HG02623 (cell line): Measurements from ENCODE around the gene TRIM6.
"Not testable (repeated sequence)": the region's sequence is repeated elsewhere in the genome, so short reads cannot be mapped to it uniquely, and the experiment has no call there.

ENCODE experiments used
- ATAC-seq: cut with Tn5 transposase; IDR thresholded peaks from one replicate; pipeline ENCODE4 v1.9.1; 2021; ENCODE audit warnings: moderate library complexity; ENCODE audit not compliant: unreplicated experiment

Gene TRIM6

DNA sequence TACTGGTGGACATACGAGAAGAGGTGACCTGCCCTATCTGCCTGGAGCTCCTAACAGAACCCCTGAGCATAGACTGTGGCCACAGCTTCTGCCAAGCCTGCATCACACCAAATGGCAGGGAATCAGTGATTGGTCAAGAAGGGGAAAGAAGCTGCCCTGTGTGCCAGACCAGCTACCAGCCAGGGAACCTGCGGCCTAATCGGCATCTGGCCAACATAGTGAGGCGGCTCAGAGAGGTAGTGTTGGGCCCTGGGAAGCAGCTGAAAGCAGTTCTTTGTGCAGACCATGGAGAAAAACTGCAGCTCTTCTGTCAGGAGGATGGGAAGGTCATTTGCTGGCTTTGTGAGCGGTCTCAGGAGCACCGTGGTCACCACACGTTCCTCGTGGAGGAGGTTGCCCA is 6.9 kb downstream of the TRIM6 start:
- ATAC-seq, result no peak

DNA sequence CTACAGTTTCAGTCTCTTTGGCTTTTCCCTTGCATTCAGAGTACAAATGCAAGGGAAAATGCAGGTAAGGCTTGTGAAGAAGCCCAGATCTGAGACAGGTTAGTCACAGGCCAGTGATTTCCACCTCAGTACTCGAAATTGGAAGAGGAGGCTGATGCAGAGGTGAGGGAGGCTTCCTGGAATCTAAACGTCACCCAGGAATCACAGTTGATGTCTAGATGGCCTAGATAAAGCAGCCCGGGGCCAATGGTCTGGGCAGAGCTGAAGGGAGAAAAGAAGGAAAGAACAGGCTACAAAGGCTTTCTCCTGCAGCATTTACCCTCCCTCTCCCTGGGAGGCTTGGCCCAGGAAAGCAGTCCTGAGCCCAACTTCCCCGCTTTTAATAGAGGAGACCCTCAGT is 8.5 kb downstream of the TRIM6 start:
- no peak for ATAC-seq

DNA sequence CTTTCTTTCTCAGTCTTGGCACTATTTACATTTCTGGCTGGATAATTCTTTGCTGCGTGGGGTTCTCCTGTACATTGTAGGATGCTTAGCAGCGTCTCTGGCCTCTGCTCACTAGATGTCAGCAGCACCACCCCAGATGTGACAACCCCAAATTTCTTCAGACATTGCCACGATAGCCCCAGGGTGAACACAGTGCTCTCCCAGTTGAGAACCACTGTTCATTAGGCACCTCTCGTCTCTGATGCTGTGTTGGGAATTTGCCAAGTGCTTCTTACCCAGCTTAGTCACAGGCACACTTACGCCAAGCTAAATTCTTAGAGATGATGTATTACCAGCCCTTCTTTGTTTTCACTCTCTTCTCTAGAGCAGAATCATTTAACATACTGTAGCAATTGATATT is 9.4 kb downstream of the TRIM6 start:
- no peak for ATAC-seq

DNA sequence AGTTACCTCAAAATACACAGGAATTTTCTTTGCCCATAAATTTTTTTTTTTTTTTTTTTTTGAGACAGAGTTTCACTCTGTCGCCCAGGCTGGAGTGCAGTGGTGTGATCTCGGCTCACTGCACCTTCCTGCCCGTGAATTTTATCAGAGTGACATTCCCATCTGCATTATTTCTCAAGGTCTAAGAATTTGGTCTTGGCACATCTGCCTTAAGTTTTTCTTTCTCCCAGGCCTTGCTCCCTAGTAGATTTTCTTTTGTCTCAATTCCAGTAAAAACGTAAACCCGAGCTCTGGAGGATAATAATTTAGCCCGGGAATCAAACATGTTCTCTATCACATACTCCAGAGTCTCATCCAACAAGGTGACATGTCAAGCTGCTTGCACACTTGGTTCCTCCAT is 12.4 kb downstream of the TRIM6 start:
- ATAC-seq, result no peak

DNA sequence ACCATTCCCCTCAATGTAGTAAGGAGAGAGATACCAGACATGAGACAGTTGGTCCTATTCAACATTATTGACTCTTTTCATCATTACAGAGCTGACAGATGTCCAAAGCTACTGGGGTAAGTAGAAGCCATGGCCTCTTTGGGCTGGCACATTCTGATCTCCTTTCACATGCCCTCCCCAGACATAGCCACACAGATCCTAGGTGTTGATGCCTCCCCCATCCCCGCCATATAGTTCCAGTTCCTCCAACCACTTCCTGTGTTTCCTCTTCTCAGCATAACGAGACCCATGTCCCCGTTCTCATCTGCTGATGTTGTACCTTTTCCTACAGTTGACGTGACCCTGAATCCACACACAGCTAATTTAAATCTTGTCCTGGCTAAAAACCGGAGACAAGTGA is 14.0 kb downstream of the TRIM6 start:
- ATAC-seq, result no peak

DNA sequence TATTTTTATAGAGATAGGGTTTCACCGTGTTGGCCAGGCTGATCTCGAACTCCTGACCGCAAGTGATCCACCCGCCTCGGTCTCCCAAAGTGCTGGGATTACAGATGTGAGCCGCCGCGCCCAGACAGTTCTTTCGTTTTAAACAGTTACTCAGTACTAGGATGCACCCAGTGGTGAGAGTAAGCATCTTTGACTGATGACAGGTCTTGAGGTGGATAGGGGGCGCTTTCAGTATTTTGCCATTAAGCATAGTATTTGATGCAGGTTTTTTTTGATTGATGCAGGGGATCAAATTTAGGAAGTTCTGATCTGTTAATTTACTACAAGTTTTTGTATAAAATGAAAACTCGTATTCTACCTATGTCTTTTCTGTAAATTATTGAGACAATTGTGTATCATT is 15.2 kb downstream of the TRIM6 start:
- no peak for ATAC-seq

DNA sequence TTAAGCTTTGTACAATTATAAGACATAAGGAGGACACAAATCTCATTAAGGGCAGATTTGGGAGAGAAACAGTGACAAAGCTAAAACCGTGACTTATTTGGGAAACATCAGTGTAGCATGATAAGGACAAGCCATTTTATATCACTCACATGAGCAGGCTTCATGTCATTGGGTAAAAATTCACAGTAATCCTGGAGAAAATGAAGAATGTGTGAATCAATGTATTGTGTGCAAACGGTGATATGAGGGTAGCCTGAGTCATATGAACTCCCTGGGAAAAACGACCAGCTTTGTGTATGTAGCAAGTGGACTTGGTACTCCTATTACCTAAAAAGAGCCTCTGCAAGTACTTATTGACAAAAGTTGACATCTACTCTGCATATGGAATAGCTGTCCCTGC is 22.4 kb downstream of the TRIM6 start:
- ATAC-seq, result no peak

DNA sequence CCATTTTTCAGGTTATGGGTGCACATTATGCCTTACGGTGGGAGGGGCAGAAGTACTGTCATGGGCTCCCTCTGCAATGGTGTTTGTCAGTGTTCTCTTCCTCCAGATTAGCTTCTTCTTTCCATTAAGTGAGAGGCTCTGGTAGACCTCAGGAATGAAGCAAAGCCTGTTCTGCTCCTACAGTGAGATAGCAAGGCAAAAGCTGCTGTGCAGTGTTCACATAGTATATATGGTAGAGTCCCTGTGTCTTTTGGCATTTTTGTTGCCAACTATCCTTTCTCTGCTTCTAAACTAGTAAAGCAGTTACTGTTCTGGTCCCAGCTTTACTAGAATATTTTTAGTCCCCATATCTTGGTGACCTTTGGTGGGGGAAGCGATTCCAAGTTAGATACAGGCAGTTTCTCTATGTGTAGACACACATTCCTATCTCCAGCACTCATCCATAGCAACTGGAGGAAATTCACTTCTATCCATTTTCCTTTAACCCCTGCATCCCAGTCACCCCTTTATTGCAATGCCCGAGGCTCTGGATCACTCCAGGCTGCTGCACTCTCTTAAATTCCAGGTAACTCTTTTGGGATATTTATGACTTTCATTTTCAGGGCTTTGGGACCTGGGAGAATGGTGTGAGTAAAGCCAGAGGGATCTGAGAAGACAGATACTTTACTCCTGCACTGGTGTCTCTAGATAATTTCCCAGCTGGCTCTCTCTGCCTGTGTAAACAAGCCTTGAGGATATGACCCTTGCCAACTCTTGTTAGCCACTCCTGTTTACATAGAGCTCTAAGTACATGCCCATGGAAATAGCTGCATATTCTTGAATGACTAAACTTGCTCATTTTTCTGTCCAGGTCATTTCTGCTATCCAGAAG is 24.4 kb downstream of the TRIM6 start:
- ATAC-seq, result no peak

DNA sequence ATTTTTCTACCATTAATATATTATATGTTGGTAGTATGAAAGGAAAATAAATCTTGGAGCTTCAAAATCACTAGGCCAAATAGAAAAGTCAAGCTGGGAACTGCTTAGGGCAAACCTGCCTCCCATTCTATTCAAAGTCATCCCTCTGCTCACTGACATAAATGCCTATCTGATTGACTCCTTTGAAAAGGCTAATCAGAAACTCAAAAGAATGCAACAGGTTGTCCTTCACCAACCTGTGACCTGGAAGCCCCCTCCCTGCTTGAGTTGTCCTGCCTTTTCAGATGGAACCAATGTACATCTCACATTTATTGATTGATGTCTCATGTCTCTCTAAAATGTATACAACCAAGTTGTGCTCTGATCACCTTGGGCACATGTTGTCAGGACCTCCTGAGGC is 25.1 kb downstream of the TRIM6 start:
- no peak for ATAC-seq

DNA sequence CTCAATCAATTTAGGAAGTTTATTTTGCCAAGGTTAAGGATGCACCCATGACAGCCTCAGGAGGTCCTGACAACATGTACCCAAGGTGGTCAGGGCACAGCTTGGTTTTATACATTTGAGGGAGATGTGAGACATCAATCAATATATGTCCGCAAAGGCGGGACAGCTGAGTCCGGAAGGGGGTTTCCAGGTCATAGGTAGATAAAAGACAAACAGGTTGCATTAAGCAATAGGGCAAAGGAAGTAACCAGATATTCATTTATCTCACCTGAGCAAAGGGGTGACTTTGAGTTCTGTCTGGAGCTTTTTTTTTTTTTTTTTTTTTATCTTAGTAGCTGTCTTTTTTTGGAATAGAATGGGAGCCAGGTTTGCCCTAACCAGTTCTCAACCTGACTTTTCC is 26.4 kb downstream of the TRIM6 start:
- ATAC-seq, result no peak

DNA sequence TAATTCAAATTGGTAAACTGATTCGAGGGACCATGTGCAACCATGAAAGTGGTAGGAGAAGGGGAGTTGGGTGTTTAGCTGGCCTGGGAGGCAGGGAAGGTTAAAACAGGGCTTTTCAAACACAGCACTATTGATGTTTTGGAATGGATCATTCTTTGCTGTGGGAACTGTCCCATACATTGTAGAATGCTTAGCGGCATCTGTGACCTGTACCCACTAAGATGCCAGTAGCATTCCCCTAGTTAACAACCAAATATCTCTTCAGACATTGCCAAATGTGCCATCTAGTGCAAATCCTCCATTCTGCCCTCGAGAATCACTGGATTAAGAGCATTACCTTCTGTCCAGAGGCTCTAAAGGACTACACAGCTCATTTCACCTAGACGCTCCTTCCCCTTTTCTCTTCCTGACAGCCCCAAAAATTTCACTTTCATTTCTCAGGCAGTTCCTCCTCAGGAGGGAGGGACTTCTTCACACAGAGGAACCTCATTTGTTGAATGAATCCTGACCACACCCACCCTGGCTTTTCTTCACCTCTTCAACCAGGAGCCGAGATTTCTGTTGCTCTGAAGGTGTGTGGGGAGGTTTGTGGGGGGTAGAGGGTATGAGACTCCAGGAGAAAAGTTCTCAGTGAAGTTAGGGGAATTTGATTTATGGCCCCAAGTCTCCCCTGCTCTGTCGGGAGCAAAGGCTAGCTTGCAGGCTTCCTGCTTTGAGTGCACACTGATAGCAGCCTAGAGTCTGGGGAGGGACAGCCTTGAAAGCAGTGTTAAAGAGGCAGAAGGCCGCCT is 28.2 kb downstream of the TRIM6 start, which contains the start of gene TRIM34:
TSS of gene TRIM34 (plus strand) at position 513 of the 791 bp plus-strand sequence. CDS start 7,331 bp downstream, outside the sequence.
- peak; percentile 96 for ATAC-seq

DNA sequence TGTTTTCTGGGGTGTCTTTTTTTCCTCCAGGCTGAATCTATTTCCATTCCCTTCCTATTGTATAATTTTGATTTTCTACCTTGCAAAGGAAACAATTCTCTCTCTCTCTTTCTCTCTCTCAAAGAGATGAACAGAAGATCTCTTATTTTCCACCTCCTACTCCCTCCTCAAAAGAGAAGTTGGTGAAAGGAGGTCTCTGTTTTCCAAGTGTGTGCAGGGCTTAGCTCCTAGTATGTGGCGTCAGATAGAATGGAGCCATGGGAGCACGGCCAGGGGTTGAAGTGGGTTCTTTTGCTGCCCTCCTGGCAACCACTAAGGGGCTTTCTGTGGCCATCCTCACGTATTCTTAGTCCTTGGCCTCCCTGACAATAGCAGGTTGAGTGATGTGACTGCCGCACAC is 28.8 kb downstream of the TRIM6 start:
- ATAC-seq, result no peak

DNA sequence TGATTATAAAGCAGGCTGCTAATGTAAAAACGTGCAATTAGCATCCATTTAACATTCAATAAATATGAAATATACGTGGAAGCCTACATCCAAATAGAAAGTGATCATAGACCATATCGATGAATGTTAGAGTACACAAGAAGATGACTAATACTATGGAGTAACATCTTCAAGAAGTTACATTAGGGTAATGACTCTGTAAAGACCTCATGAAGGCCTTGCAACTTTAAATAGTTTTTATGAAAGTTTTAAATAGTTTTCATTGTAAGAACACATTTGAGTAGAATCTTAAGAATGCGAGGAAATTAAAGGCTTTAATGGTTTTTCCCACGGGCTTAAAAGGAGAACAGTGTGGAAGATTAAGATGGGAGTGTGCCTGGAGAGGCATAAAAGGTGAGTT is 29.8 kb downstream of the TRIM6 start:
- no peak for ATAC-seq

DNA sequence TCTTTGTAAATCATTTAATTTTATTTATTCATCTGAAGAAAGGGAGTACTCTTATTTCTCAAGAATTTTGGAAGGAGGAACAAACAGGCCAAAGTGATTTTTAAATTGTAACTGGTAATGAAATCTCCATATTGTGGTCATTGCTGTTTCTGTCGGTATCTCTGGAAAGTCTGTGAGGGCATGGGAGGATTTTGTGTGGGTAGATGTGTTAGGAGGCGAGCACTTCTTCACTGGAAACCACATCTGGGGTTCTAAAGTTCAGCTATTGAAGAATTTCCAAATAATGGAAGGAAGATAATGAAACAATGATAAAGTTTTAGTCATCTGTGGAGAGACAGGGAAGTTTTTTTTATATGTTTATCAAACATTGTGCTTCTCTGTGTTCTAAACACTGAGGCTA is 35.0 kb downstream of the TRIM6 start:
- ATAC-seq, result peak; percentile 15

DNA sequence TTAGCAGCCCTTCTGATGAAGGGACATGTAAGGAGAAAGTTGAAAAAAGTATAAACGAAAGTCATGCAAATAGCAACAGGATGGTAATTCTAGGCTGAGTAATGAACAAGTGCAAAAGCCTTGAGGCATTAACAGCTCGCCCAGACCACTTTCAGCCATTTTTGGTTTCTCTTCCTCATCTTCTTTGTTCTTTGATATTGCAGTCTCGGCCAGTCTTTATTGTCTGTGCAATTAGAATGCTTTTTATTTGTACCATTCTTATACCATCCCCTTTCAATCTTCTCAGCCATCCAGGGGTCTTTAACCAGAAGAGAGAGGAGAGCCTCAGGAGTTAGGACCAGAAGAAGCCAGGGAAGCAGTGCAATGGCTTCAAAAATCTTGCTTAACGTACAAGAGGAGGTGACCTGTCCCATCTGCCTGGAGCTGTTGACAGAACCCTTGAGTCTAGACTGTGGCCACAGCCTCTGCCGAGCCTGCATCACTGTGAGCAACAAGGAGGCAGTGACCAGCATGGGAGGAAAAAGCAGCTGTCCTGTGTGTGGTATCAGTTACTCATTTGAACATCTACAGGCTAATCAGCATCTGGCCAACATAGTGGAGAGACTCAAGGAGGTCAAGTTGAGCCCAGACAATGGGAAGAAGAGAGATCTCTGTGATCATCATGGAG is 35.7 kb downstream of the TRIM6 start:
- peak; percentile 95 for ATAC-seq

DNA sequence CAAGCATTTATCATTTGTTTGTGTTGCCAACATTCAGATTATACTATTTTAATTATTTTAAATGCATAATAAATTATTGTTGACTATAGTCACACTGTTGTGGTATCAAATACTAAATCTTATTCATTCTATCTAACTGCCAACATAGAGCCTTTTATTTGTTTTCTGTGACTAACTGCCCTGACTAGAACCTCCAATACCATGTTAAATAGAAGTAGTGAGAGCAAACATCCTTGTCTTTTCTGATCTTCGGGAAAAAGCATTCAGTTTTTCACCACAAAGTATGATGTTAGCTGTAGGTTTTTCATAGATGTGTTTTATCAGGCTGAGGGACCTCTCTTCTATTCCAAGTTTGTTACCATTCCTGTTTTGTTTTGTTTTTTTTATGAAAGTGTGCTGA is 43.5 kb downstream of the TRIM6 start:
- ATAC-seq, result no peak

DNA sequence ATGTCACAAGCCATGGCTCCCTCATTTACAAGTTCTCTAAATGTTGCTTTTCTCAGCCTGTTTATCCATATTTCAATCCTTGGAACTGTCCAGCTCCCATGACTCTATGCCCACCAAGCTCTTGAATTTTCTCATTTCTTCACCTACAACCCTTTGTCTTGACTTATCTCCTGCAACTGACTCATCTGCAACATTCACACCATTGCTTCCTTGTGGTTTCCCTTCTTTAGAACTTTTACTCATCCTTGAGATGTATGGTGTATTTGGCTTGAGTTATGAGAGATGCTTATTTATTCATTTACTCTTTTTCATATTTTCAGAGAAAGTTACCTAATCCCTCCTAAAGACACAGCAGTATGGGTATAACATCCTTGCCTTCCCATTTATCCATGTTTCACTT is 47.1 kb downstream of the TRIM6 start:
- ATAC-seq, result no peak

DNA sequence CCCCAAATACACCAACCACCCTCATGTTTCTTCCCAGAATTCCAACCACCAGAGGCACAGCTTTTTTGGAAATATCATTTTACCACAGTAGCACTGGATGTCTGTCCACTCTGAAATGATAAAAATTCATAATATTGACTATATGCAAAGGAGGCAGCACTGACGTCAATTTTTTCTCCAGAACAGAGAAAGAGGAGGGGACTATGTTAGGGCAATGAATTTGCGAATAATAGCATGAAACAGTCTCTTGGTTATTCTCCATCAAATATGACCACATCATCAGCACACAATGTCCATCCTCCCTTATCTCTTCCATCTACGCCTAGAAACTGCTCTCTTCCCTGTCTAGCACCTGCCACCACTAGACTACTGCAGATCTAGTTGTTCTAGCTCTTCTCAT is 49.7 kb downstream of the TRIM6 start:
- ATAC-seq, result no peak

DNA sequence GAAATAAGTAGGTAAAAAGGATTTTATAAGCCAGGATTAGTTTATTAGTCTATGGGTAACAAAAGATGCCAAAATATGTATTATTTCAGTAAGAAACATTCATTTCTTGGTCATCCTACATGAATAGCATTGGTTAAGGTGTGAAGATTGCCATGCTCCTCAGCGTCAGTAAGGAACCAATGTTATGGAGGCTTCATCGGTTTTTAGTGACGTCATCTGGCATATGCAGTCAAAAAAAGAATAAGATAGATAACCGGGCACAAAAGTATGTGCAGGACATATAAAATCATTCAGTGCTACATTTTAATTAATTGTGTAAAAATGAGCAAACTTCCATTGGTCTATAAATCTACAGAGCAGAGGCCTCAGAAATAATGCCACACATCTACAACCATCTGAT is 59.0 kb downstream of the TRIM6 start:
- no peak for ATAC-seq

DNA sequence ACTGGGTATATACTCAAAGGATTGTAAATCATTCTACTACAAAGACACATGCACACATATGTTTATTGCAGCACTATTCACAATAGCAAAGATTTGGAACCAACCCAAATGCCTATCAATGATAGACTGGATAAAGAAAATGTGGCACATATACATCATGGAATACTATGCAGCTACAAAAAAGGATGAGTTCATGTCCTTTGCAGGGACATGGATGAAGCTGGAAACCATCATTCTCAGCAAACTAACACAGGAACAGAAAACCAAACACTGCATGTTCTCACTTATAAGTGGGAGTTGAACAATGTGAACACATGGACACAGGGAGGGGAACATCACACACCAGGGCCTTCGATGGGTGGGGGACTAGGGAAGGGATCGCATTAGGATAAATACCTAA is 60.5 kb downstream of the TRIM6 start:
- ATAC-seq, result not testable (repeated sequence)

DNA sequence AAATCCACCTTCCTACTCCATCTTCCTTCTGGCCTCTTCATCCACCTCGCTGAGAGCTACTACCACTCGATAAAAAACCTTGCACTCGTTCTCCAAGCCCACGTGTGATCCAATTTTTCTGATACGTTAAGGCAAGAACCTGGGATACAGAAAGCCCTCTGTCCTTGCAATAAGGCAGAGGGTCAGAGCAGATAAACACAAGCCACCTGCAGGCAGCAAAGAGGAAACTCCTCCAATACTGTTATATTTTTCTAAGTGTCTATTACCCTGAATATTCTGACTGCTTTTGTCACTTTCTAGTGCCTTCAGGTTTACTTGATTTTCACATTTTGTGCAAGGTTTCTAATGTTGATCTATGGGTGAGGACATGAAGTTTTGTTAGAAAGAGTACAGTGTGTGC is 61.9 kb downstream of the TRIM6 start:
- ATAC-seq, result no peak
